ENCODE results near the gene FARS2. TPM values are rescaled to one million over a fixed set of nuclear protein-coding genes. Genes with fewer than 3 reads are reported as not detected.

Gene FARS2
- total and polyA plus RNA-seq, 2 donors (not counting 1 experiment from before 2014, with no cell fraction given), result 11.0 to 18.5 TPM

DNA sequence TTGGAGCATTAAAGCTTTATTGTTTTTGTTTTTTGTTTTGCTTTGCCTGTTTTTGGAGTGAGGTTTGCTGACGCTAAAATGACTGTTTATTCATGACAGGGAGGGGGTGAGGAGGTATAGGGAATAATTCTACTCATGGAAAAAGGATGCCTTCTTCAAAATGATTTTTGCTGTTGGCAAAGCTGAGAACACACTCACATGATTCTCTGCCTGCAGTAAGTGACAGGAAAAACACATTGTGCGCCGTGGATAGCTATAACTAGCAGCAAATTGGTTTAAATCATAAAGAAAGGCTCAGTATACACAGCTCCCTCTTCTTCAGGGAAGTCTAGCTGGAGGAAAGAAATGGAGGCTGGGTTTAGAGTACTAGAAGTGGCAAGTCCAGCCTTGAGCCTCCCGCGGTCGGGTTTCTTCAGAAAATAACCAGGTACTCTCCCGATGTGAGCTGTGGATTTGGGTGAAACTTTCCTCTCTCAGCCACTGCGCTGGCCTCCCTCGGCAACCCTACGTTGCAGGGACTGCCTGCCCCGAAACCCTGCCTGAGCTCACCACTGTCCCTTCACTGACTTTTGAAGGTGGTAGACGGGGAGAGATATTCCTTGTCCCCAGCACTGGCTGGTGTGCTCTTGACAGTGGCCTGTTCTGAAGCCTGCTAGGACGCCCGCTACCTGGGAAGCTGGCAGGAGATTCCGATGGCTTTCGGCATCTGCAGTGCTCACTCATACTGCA, 467.2 kb downstream of the FARS2 start:
- no peaks in the 10 kb centered on the region for H3K27me3 ChIP-seq (ENCODE audit: control insufficient read depth, insufficient read depth, low read length)
- no peaks in the 10 kb centered on the region for H3K79me2 ChIP-seq (ENCODE audit: control insufficient read depth, insufficient read depth, low read length)
- no peaks in the 10 kb centered on the region for H4K20me1 ChIP-seq (ENCODE audit: control insufficient read depth, extremely low read depth, insufficient read depth, low read length)
- H3K4me3 ChIP-seq (replicated peaks in 1 of 4; ENCODE audit: control extremely low read depth in 1 of 4, insufficient read depth in 1 of 4, low read depth in 3 of 4, low read length in 4 of 4), result no peak overlapping the region
- no peak for DNase-seq (ENCODE audit: low read depth in 2 of 2)
- H3K9me3 ChIP-seq (ENCODE audit: control insufficient read depth, insufficient read depth, low read depth, low read length), result no peaks in the 10 kb centered on the region
- H3K4me2 ChIP-seq (ENCODE audit: extremely low read depth, insufficient read depth, low read length), result no peak overlapping the region
- H3K4me1 ChIP-seq (ENCODE audit: control insufficient read depth, extremely low read depth, insufficient read depth, low read length), result no peaks in the 10 kb centered on the region
- H3K27ac ChIP-seq (ENCODE audit: insufficient read depth, low read length), result no peak overlapping the region
- no peak overlapping the region for H2AFZ ChIP-seq (ENCODE audit: low read length)
- TF ChIP-seq EZH2 (IDR thresholded peaks at IDR 0.05; ENCODE audit: low read length, missing control alignments), result no peak
- TF ChIP-seq, protein P1, sequence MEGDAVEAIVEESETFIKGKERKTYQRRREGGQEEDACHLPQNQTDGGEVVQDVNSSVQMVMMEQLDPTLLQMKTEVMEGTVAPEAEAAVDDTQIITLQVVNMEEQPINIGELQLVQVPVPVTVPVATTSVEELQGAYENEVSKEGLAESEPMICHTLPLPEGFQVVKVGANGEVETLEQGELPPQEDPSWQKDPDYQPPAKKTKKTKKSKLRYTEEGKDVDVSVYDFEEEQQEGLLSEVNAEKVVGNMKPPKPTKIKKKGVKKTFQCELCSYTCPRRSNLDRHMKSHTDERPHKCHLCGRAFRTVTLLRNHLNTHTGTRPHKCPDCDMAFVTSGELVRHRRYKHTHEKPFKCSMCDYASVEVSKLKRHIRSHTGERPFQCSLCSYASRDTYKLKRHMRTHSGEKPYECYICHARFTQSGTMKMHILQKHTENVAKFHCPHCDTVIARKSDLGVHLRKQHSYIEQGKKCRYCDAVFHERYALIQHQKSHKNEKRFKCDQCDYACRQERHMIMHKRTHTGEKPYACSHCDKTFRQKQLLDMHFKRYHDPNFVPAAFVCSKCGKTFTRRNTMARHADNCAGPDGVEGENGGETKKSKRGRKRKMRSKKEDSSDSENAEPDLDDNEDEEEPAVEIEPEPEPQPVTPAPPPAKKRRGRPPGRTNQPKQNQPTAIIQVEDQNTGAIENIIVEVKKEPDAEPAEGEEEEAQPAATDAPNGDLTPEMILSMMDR (conservative IDR thresholded peaks at IDR 0.05 in 1 of 2, IDR thresholded peaks at IDR 0.05 in 1 of 2; ENCODE audit: low read depth in 1 of 2, low read length in 2 of 2), result no peak
- H3K9ac ChIP-seq (ENCODE audit: insufficient read depth, low read length), result no peak overlapping the region
- H3K36me3 ChIP-seq (ENCODE audit: control insufficient read depth, insufficient read depth, low read length), result no peaks in the 10 kb centered on the region

DNA sequence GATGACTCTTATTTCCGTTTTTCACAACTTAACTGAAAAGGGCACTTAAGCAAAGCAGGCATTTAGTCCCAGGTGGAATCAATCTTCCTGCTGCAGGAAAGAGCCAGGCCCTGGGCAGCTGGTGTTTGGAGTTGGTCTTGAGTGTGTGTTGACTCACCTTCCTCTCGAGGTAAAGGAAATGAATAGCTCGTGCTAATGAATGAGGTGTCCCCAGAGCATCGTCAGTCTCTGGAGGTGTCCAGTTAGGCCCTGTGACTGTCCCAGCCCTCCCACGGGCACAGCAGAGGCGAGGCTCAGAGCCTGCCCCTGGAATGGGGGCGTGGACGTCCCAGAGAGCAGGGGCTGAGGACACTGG, 467.7 kb downstream of the FARS2 start:
- TF ChIP-seq EZH2 (IDR thresholded peaks at IDR 0.05; ENCODE audit: low read length, missing control alignments), result no peak
- TF ChIP-seq, protein P1 (conservative IDR thresholded peaks at IDR 0.05 in 1 of 2, IDR thresholded peaks at IDR 0.05 in 1 of 2; ENCODE audit: low read depth in 1 of 2, low read length in 2 of 2), result no peak
- H3K27me3 ChIP-seq (ENCODE audit: control insufficient read depth, insufficient read depth, low read length), result no peaks in the 10 kb centered on the region
- no peak overlapping the region for H2AFZ ChIP-seq (ENCODE audit: low read length)
- H3K4me2 ChIP-seq (ENCODE audit: extremely low read depth, insufficient read depth, low read length), result no peak overlapping the region
- H3K9me3 ChIP-seq (ENCODE audit: control insufficient read depth, insufficient read depth, low read depth, low read length), result no peaks in the 10 kb centered on the region
- H3K4me1 ChIP-seq (ENCODE audit: control insufficient read depth, extremely low read depth, insufficient read depth, low read length), result no peaks in the 10 kb centered on the region
- no peak overlapping the region for H3K9ac ChIP-seq (ENCODE audit: insufficient read depth, low read length)
- H4K20me1 ChIP-seq (ENCODE audit: control insufficient read depth, extremely low read depth, insufficient read depth, low read length), result no peaks in the 10 kb centered on the region
- peak in 1 of 2 donors; percentile 78 for DNase-seq (ENCODE audit: low read depth in 2 of 2)
- no peak overlapping the region for H3K27ac ChIP-seq (ENCODE audit: insufficient read depth, low read length)
- no peak overlapping the region for H3K4me3 ChIP-seq (replicated peaks in 1 of 4; ENCODE audit: control extremely low read depth in 1 of 4, insufficient read depth in 1 of 4, low read depth in 3 of 4, low read length in 4 of 4)
- H3K36me3 ChIP-seq (ENCODE audit: control insufficient read depth, insufficient read depth, low read length), result no peaks in the 10 kb centered on the region
- H3K79me2 ChIP-seq (ENCODE audit: control insufficient read depth, insufficient read depth, low read length), result no peaks in the 10 kb centered on the region

DNA sequence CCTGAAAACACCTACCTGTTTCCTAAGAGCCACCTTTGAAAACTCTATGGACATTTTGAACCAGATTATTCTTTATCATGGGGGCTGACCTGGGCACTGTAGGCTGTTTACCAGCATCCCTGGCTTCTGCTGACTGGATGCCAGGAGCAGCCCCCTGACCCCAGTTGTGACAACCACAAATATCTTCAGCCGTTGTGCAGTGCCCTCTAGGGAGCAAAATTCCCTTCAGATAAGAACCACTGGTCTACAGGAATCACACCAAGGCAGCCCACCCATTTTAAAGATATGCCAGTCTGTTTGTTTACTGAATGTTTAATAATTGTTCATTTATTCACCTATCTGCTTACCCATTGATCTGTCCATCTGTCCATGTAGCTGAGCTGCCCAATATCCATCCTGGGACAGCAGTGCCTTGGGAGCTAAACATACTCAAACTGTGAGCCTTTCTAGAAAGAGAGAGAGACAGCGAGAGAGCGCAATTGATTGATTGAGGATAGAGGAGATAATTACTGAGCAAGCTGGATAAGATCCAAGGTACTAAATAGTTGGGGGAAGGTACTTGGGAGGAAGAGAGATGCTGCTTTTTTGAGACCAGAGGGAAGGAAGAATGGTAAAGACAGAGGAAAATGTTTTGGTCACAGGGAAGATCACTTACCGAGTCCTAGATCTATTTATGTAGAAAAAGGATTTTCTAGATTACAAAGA, 468.7 kb downstream of the FARS2 start:
- H3K36me3 ChIP-seq (ENCODE audit: control insufficient read depth, insufficient read depth, low read length), result no peaks in the 10 kb centered on the region
- DNase-seq (ENCODE audit: low read depth in 2 of 2), result no peak

More for the DNA sequence above, 468.7 kb downstream of the FARS2 start:
- H3K9me3 ChIP-seq (ENCODE audit: control insufficient read depth, insufficient read depth, low read depth, low read length), result no peaks in the 10 kb centered on the region
- H4K20me1 ChIP-seq (ENCODE audit: control insufficient read depth, extremely low read depth, insufficient read depth, low read length), result no peaks in the 10 kb centered on the region
- H3K79me2 ChIP-seq (ENCODE audit: control insufficient read depth, insufficient read depth, low read length), result no peaks in the 10 kb centered on the region
- no peak overlapping the region for H3K4me3 ChIP-seq (replicated peaks in 1 of 4; ENCODE audit: control extremely low read depth in 1 of 4, insufficient read depth in 1 of 4, low read depth in 3 of 4, low read length in 4 of 4)
- no peak overlapping the region for H2AFZ ChIP-seq (ENCODE audit: low read length)
- TF ChIP-seq, protein P1 (conservative IDR thresholded peaks at IDR 0.05 in 1 of 2, IDR thresholded peaks at IDR 0.05 in 1 of 2; ENCODE audit: low read depth in 1 of 2, low read length in 2 of 2), result no peak
- no peak for TF ChIP-seq EZH2 (IDR thresholded peaks at IDR 0.05; ENCODE audit: low read length, missing control alignments)
- H3K4me2 ChIP-seq (ENCODE audit: extremely low read depth, insufficient read depth, low read length), result no peak overlapping the region
- no peak overlapping the region for H3K27ac ChIP-seq (ENCODE audit: insufficient read depth, low read length)
- no peaks in the 10 kb centered on the region for H3K27me3 ChIP-seq (ENCODE audit: control insufficient read depth, insufficient read depth, low read length)
- no peaks in the 10 kb centered on the region for H3K4me1 ChIP-seq (ENCODE audit: control insufficient read depth, extremely low read depth, insufficient read depth, low read length)
- H3K9ac ChIP-seq (ENCODE audit: insufficient read depth, low read length), result no peak overlapping the region

Measured in fibroblast of lung (primary cell).